Activated B cell treated with CpG ODN at 0.5 μM for 24 hours (primary cell): ENCODE results near the gene BPIFB2. TPM values are rescaled to one million over a fixed set of nuclear protein-coding genes. Genes with fewer than 3 reads are reported as not detected.

ENCODE experiments used
- ATAC-seq: fragments of 200-7000 bp; cut with Tn5 transposase; one replicate; pipeline ENCODE4 v1.10.0; 2021; ENCODE audit warnings: low read depth, mild to moderate bottlenecking, moderate library complexity
- CTCF ChIA-PET: fragments of 350-600 bp; sonication (Branson Sonifier 250); formaldehyde crosslinking; loops from one replicate; lab custom pipeline; 2021; ENCODE audit warnings: antibody characterized with exemption; lab: Charles Lee
- POLR2A ChIA-PET: fragments of 350-600 bp; sonication (Branson Sonifier 250); formaldehyde crosslinking; loops from one replicate; lab custom pipeline; 2021; ENCODE audit warnings: antibody characterized with exemption; lab: Charles Lee
- DNase-seq: peaks from one replicate; pipeline ENCODE4 v3.0.0; 2022
- H3K27ac Mint-ChIP-seq: one replicate; pipeline ENCODE4 v1.8.0; 2020; ENCODE audit warnings: mixed read lengths
- H3K27me3 Mint-ChIP-seq: one replicate; pipeline ENCODE4 v1.8.0; 2021; ENCODE audit warnings: mixed read lengths
- H3K36me3 Mint-ChIP-seq: one replicate; pipeline ENCODE4 v1.8.0; 2021; ENCODE audit warnings: low read depth, mixed read lengths
- H3K4me1 Mint-ChIP-seq: one replicate; pipeline ENCODE4 v1.8.0; 2021; ENCODE audit warnings: mixed read lengths
- H3K4me3 Mint-ChIP-seq: one replicate; pipeline ENCODE4 v1.8.0; 2020; ENCODE audit warnings: mild to moderate bottlenecking, mixed read lengths
- H3K9me3 Mint-ChIP-seq: one replicate; pipeline ENCODE4 v1.8.0; 2020; ENCODE audit warnings: mixed read lengths
- intact Hi-C: fragments of 100-400 bp; cut with micrococcal nuclease; formaldehyde crosslinking; loops from one replicate; pipeline ENCODE4 v1.15.1; 2024
- total RNA-seq: library from RNA; stranded (reverse); gene quantifications from 2 replicates; pipeline ENCODE4 v1.2.3, GENCODE V29; 2022
- TF ChIP-seq, protein P1 (sequence below): fragments of 200-600 bp; IDR thresholded peaks from one replicate; pipeline ENCODE4 v1.8.0; 2022; ENCODE audit warnings: antibody characterized with exemption, mild to moderate bottlenecking

Gene BPIFB2
- total RNA-seq, 1 donor from 2014 or later, result not detected

- DNase-seq (no peak), ATAC-seq (no peak)
- Mint-ChIP-seq H3K4me1 (no peaks in the 10 kb centered on the region), H3K27me3 (no peaks in the 10 kb centered on the region), H3K4me3 (no peak overlapping the region), H3K9me3 (no peaks in the 10 kb centered on the region), H3K36me3 (no peaks in the 10 kb centered on the region), H3K27ac (no peak overlapping the region)
- intact Hi-C loops, result no loop called here
- POLR2A ChIA-PET, result no interaction called here
- CTCF ChIA-PET, result no interaction called here
- TF ChIP-seq, protein P1, sequence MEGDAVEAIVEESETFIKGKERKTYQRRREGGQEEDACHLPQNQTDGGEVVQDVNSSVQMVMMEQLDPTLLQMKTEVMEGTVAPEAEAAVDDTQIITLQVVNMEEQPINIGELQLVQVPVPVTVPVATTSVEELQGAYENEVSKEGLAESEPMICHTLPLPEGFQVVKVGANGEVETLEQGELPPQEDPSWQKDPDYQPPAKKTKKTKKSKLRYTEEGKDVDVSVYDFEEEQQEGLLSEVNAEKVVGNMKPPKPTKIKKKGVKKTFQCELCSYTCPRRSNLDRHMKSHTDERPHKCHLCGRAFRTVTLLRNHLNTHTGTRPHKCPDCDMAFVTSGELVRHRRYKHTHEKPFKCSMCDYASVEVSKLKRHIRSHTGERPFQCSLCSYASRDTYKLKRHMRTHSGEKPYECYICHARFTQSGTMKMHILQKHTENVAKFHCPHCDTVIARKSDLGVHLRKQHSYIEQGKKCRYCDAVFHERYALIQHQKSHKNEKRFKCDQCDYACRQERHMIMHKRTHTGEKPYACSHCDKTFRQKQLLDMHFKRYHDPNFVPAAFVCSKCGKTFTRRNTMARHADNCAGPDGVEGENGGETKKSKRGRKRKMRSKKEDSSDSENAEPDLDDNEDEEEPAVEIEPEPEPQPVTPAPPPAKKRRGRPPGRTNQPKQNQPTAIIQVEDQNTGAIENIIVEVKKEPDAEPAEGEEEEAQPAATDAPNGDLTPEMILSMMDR, result no peak
These were observed 12.2 kb downstream of the BPIFB2 start for GRCh38 chr20:33019465-33020277.

DNA sequence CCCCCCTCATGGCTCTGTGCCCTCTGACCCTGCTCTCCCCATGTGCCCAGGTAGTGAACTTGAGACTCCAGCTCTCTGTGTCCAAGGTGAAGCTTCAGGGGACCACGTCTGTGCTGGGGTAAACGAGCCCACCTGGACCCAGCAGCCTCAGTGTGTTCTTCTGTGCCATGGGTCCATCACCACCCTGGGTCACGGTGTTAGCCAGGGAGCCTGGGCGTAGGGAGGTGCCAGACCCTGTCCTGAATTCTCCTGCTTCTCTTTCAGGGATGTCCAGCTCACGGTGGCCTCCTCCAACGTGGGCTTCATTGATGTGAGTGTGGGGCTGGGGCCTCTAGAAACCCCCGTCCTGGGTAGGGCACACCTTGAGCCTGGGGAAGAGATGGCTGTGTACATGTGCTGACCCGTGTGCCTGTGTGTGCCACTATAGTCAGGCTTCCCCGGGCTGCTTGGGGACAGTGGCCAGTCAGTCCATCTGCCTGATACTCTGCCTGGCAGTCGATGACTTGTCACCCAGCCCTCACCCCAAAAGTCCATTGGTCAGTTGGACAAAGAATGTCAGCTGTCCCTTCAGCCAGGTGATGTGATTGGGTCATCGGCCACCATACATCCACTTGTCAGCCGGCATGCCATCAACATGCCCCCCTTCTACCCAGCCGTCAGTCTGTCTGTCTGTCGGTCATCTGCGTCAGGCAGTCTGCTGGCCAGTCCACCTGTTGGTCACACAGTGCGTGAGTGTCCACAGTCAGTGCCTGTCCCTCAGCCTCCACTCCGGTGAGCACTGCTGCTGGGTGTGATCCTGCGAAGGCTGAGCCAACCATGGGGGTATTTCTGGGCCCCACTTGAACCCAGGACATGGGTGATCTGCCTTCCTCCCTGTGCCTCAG is 13.0 kb downstream of the BPIFB2 start:
- intact Hi-C loops, result no loop called here
- Mint-ChIP-seq H3K4me3 (no peak overlapping the region), H3K36me3 (no peaks in the 10 kb centered on the region), H3K9me3 (no peaks in the 10 kb centered on the region), H3K27me3 (no peaks in the 10 kb centered on the region), H3K27ac (no peak overlapping the region), H3K4me1 (no peaks in the 10 kb centered on the region)
- no peak for ATAC-seq
- no peak for DNase-seq
- ChIA-PET CTCF (no interaction called here), POLR2A (no interaction called here)
- TF ChIP-seq, protein P1, result no peak

- no peak overlapping the region for H3K4me3 Mint-ChIP-seq
- no peaks in the 10 kb centered on the region for H3K27me3 Mint-ChIP-seq
- ChIA-PET POLR2A (no interaction called here), CTCF (no interaction called here)
- H3K4me1 Mint-ChIP-seq, result no peaks in the 10 kb centered on the region
- TF ChIP-seq, protein P1, result no peak
- no peak overlapping the region for H3K27ac Mint-ChIP-seq
- DNase-seq (no peak), ATAC-seq (no peak)
- H3K9me3 Mint-ChIP-seq, result no peaks in the 10 kb centered on the region
- H3K36me3 Mint-ChIP-seq, result no peaks in the 10 kb centered on the region
- intact Hi-C loops, result no loop called here
These were observed 14.4 kb downstream of the BPIFB2 start for GRCh38 chr20:33021879-33022278.

- Mint-ChIP-seq H3K9me3 (no peaks in the 10 kb centered on the region), H3K4me3 (no peak overlapping the region), H3K4me1 (no peaks in the 10 kb centered on the region), H3K27me3 (no peaks in the 10 kb centered on the region), H3K36me3 (no peaks in the 10 kb centered on the region), H3K27ac (no peak overlapping the region)
- POLR2A ChIA-PET, result no interaction called here
- CTCF ChIA-PET, result no interaction called here
- ATAC-seq (no peak), DNase-seq (no peak)
- intact Hi-C loops, result no loop called here
- TF ChIP-seq, protein P1, result no peak
These were observed 14.8 kb downstream of the BPIFB2 start for GRCh38 chr20:33022289-33022688.
